GM23338 (cell line): ENCODE results near the gene ACAP1. TPM values are rescaled to one million over a fixed set of nuclear protein-coding genes. Genes with fewer than 3 reads are reported as not detected.

Source experiments
- ATAC-seq: fragments of 200-7000 bp; cut with Tn5 transposase; 3 replicates; pipeline ENCODE4 v1.9.1; 2020
- DNase-seq: peaks from one replicate; pipeline ENCODE4 v3.0.0-alpha.2; 2015; ENCODE audit warnings: low spot score
- H2AFZ ChIP-seq: fragments of 200-600 bp; sonication (generic); 2 replicates; pipeline ENCODE4 v1.8.0; 2016; ENCODE audit warnings: antibody characterized with exemption, mild to moderate bottlenecking, moderate library complexity
- H3F3A ChIP-seq: fragments of 200-600 bp; sonication (generic); replicated peaks from 2 replicates; pipeline ENCODE4 v1.8.0; 2017; ENCODE audit warnings: antibody characterized with exemption, mixed run types, low read depth
- H3K27ac ChIP-seq: fragments of 200-600 bp; sonication (generic); 2 replicates; pipeline ENCODE4 v1.6.1; 2016; ENCODE audit warnings: low read depth
- H3K27me3 ChIP-seq: fragments of 200-600 bp; sonication (generic); 2 replicates; pipeline ENCODE4 v1.8.0; 2016; ENCODE audit warnings: mild to moderate bottlenecking, mixed run types, moderate library complexity; ENCODE audit not compliant: insufficient read depth
- H3K36me3 ChIP-seq: fragments of 200-600 bp; sonication (generic); 2 replicates; pipeline ENCODE4 v1.8.0; 2016; ENCODE audit warnings: mild to moderate bottlenecking; ENCODE audit not compliant: insufficient read depth
- H3K4me1 ChIP-seq: fragments of 200-600 bp; sonication (generic); 2 replicates; pipeline ENCODE4 v1.8.0; 2016; ENCODE audit warnings: mild to moderate bottlenecking, moderate library complexity; ENCODE audit not compliant: insufficient read depth
- H3K4me2 ChIP-seq: fragments of 200-600 bp; sonication (generic); 2 replicates; pipeline ENCODE4 v1.7.1; 2017; ENCODE audit warnings: mixed run types
- H3K4me3 ChIP-seq: fragments of 200-600 bp; sonication (generic); 2 replicates; pipeline ENCODE4 v1.6.1; 2016; ENCODE audit warnings: mixed run types
- H3K79me2 ChIP-seq: fragments of 200-600 bp; sonication (generic); replicated peaks from 2 replicates; pipeline ENCODE4 v1.8.0; 2017; ENCODE audit warnings: mild to moderate bottlenecking; ENCODE audit not compliant: insufficient read depth
- H3K9me2 ChIP-seq: fragments of 200-600 bp; sonication (generic); 2 replicates; pipeline ENCODE4 v1.8.0; 2017; ENCODE audit not compliant: insufficient read depth
- H4K20me1 ChIP-seq: fragments of 200-600 bp; sonication (generic); replicated peaks from 2 replicates; pipeline ENCODE4 v1.8.0; 2017; ENCODE audit warnings: mild to moderate bottlenecking; ENCODE audit not compliant: insufficient read depth
- H3K27ac Mint-ChIP-seq: 2 replicates; pipeline ENCODE4 v1.8.0; 2020; ENCODE audit warnings: inconsistent platforms, mild to moderate bottlenecking, moderate library complexity, mixed read lengths
- H3K27me3 Mint-ChIP-seq: 3 replicates; pipeline ENCODE4 v1.8.0; 2022; ENCODE audit warnings: low read depth, mild to moderate bottlenecking, moderate library complexity, mixed read lengths, inconsistent platforms; ENCODE audit not compliant: insufficient read depth, poor library complexity
- H3K36me3 Mint-ChIP-seq: 3 replicates; pipeline ENCODE4 v1.8.0; 2021; ENCODE audit warnings: low read depth, mild to moderate bottlenecking, inconsistent platforms, moderate library complexity, mixed read lengths
- H3K4me1 Mint-ChIP-seq: 3 replicates; pipeline ENCODE4 v1.8.0; 2020; ENCODE audit warnings: mild to moderate bottlenecking, inconsistent platforms, mixed read lengths
- H3K4me3 Mint-ChIP-seq: 3 replicates; pipeline ENCODE4 v1.8.0; 2021; ENCODE audit warnings: moderate library complexity, mild to moderate bottlenecking, inconsistent platforms, mixed read lengths
- H3K9me3 Mint-ChIP-seq: 3 replicates; pipeline ENCODE4 v1.8.0; 2020; ENCODE audit warnings: moderate library complexity, mild to moderate bottlenecking, inconsistent platforms, mixed read lengths
- CREB1 ChIP-seq: fragments of 250-450 bp; sonication (Bioruptor Pico); IDR thresholded peaks from 2 replicates; pipeline ENCODE4 v1.5.0; 2020; ENCODE audit warnings: low read depth, mild to moderate bottlenecking, moderate library complexity
- CTCF ChIP-seq, 2 experiments: fragments of 200-600 bp in 1 of 2; sonication (generic) in 1 of 2; conservative IDR thresholded peaks; 2 replicates each; pipeline versions ENCODE4 v1.5.1 to v1.6.1; 2016 to 2017; ENCODE audit warnings: antibody characterized with exemption in 2 of 2, low read depth in 2 of 2, mild to moderate bottlenecking in 2 of 2, moderate library complexity in 1 of 2
- ETS1 ChIP-seq: IDR thresholded peaks from 2 replicates; pipeline ENCODE4 v1.6.1; 2016; ENCODE audit warnings: antibody characterized with exemption
- EZH2 ChIP-seq: fragments of 200-600 bp; sonication (generic); IDR thresholded peaks from one replicate; pipeline ENCODE4 v1.8.0; 2017; ENCODE audit warnings: antibody characterized with exemption, mild to moderate bottlenecking, low read depth; ENCODE audit not compliant: unreplicated experiment
- EZH2phosphoT487 ChIP-seq: fragments of 200-600 bp; sonication (generic); IDR thresholded peaks from one replicate; pipeline ENCODE4 v1.8.1; 2018; ENCODE audit warnings: antibody characterized with exemption; ENCODE audit not compliant: unreplicated experiment
- JUNB ChIP-seq: IDR thresholded peaks from one replicate; pipeline ENCODE4 v1.6.1; 2016; ENCODE audit warnings: antibody characterized with exemption; ENCODE audit not compliant: unreplicated experiment
- NANOG ChIP-seq: IDR thresholded peaks from 2 replicates; pipeline ENCODE4 v1.6.1; 2016; ENCODE audit warnings: antibody characterized with exemption, borderline replicate concordance
- POLR2AphosphoS5 ChIP-seq: IDR thresholded peaks from 2 replicates; pipeline ENCODE4 v1.6.1; 2016; ENCODE audit warnings: antibody characterized with exemption, low read depth
- REST ChIP-seq: IDR thresholded peaks from one replicate; pipeline ENCODE4 v1.6.1; 2018; ENCODE audit warnings: antibody characterized with exemption; ENCODE audit not compliant: unreplicated experiment
- STAT1 ChIP-seq: IDR thresholded peaks from one replicate; pipeline ENCODE4 v1.6.1; 2016; ENCODE audit warnings: antibody characterized with exemption; ENCODE audit not compliant: unreplicated experiment
- ZNF114 ChIP-seq: fragments of 250-450 bp; sonication (Bioruptor Pico); IDR thresholded peaks from 2 replicates; pipeline ENCODE4 v1.5.0; 2020; ENCODE audit warnings: mild to moderate bottlenecking, moderate library complexity
- ZNF331 ChIP-seq: fragments of 250-450 bp; sonication (Bioruptor Pico); IDR thresholded peaks from 2 replicates; pipeline ENCODE4 v1.5.0; 2020; ENCODE audit warnings: low read depth, mild to moderate bottlenecking, moderate library complexity
- ZNF462 ChIP-seq: fragments of 250-450 bp; sonication (Bioruptor Pico); IDR thresholded peaks from 2 replicates; pipeline ENCODE4 v1.5.0; 2020; ENCODE audit warnings: mild to moderate bottlenecking, moderate library complexity
- polyA plus RNA-seq: library from polyadenylated mRNA; unstranded; fragments of >200 nt; fragmentation: Nextera tagmentation; extraction: Ambion mirVana; gene quantifications from 2 replicates; pipeline ENCODE4 v1.2.1, GENCODE V29; 2016
- total RNA-seq: library from RNA; depleted of rRNA; stranded (reverse); fragments of >200 nt; shearing (Covaris generic); gene quantifications from 2 replicates; pipeline ENCODE4 v1.2.3, GENCODE V29; 2014

The ACAP1 gene
- total and polyA plus RNA-seq, 2 experiments from 2014 or later: 30.7 to 40.1 TPM

- peaks cover 22% of the 10 kb centered on the region; the same call in 1 of the 2 replicates for H3F3A ChIP-seq
- H3K4me3 Mint-ChIP-seq: no peak overlapping the region; the same call in 2 of the 3 replicates
- DNase-seq (no peak), ATAC-seq (no peak)
- H3K4me3 ChIP-seq: no peak overlapping the region
- no peak overlapping the region for H3K27ac ChIP-seq
- H3K36me3 ChIP-seq: no peaks in the 10 kb centered on the region
- peaks cover 15% of the 10 kb centered on the region for H3K4me1 ChIP-seq
- no peaks in the 10 kb centered on the region for H3K9me2 ChIP-seq
- H3K79me2 ChIP-seq: no peaks in the 10 kb centered on the region
- H4K20me1 ChIP-seq: 0 out of 2 replicates have a peak, but pooled peaks cover 3% of the 10 kb centered on the region
- H3K36me3 Mint-ChIP-seq: peaks cover 7% of the 10 kb centered on the region; the same call in 1 of the 3 replicates
- peaks cover 25% of the 10 kb centered on the region for H3K4me1 Mint-ChIP-seq
- no peaks in the 10 kb centered on the region for H3K27me3 ChIP-seq
- H3K27ac Mint-ChIP-seq: no peak overlapping the region
- peaks cover 38% of the 10 kb centered on the region for H3K27me3 Mint-ChIP-seq
- peak overlapping the region; percentile 69; the same call in 1 of the 2 replicates for H3K4me2 ChIP-seq
- no peak overlapping the region for H2AFZ ChIP-seq
- no peaks in the 10 kb centered on the region for H3K9me3 Mint-ChIP-seq
- no peak for TF ChIP-seq STAT1
- no peak for TF ChIP-seq ETS1
- TF ChIP-seq EZH2phosphoT487: no peak
- TF ChIP-seq JUNB: no peak
- no peak for TF ChIP-seq CTCF (conservative IDR thresholded peaks at IDR 0.05; ENCODE audit: low read depth in 2 of 2)
- TF ChIP-seq ZNF331 (CRISPR knock-in tag): no peak
- no peak for TF ChIP-seq EZH2
- TF ChIP-seq NANOG: no peak
- TF ChIP-seq ZNF114 (CRISPR knock-in tag): no peak
- no peak for TF ChIP-seq CREB1
- no peak for TF ChIP-seq REST
- TF ChIP-seq ZNF462 (CRISPR knock-in tag): no peak
- TF ChIP-seq POLR2AphosphoS5: no peak
Observed at GRCh38 chr17:7348478-7349242, 12.3 kb downstream of the ACAP1 start.
